ENCODE measurements around the gene ALK.

DNA sequence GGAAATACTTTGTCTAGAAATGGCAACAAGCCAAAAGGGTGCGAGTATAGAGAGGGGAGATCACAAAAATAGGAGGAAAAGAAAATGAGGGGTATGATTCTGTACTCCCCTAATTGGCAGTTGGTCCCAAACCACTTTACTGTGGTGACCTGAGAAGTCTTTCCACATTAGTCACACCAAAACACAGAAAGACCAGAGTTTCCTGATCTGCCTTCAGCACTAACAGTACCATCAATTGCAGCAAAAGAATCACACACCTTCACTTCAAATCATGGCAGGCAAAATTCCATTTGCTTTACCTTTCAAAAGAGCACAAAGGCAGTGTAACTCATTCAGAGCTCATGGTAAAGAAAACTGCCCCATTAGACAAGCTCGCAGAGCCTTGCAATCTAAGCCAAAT lies 86.8 kb downstream of the ALK start:
- no peak for TF ChIP-seq POLR2A (IDR thresholded peaks at IDR 0.05)
- TF ChIP-seq, protein P1, sequence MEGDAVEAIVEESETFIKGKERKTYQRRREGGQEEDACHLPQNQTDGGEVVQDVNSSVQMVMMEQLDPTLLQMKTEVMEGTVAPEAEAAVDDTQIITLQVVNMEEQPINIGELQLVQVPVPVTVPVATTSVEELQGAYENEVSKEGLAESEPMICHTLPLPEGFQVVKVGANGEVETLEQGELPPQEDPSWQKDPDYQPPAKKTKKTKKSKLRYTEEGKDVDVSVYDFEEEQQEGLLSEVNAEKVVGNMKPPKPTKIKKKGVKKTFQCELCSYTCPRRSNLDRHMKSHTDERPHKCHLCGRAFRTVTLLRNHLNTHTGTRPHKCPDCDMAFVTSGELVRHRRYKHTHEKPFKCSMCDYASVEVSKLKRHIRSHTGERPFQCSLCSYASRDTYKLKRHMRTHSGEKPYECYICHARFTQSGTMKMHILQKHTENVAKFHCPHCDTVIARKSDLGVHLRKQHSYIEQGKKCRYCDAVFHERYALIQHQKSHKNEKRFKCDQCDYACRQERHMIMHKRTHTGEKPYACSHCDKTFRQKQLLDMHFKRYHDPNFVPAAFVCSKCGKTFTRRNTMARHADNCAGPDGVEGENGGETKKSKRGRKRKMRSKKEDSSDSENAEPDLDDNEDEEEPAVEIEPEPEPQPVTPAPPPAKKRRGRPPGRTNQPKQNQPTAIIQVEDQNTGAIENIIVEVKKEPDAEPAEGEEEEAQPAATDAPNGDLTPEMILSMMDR (IDR thresholded peaks at IDR 0.05) = no peak
- TF ChIP-seq POLR2AphosphoS5 (IDR thresholded peaks at IDR 0.05) = no peak

Measured in sigmoid colon (tissue), 4 donors.